Trophoblast cell (in vitro differentiated cells and primary cell): ENCODE measurements around the gene U2AF2.

Source experiments
- DNase-seq, 2 donors: peaks; one replicate each; pipeline ENCODE4 v3.0.0-alpha.2; 2016
- H2AFZ ChIP-seq: 2 replicates; pipeline ENCODE4 v1.6.1; 2013; ENCODE audit warnings: low read length, moderate library complexity, mild to moderate bottlenecking; ENCODE audit not compliant: insufficient read depth, poor library complexity
- H2AK5ac ChIP-seq: 2 replicates; pipeline ENCODE4 v1.6.1; 2013; ENCODE audit warnings: mild to moderate bottlenecking, low read length
- H2BK120ac ChIP-seq: 2 replicates; pipeline ENCODE4 v1.6.1; 2013; ENCODE audit warnings: low read length, mild to moderate bottlenecking, moderate library complexity; ENCODE audit not compliant: insufficient read depth, poor library complexity
- H2BK12ac ChIP-seq: 2 replicates; pipeline ENCODE4 v1.6.1; 2013; ENCODE audit warnings: mild to moderate bottlenecking, low read length, moderate library complexity
- H2BK5ac ChIP-seq: 2 replicates; pipeline ENCODE4 v1.6.1; 2013; ENCODE audit warnings: low read length, low read depth, moderate library complexity, mild to moderate bottlenecking; ENCODE audit not compliant: poor library complexity
- H3K14ac ChIP-seq: 2 replicates; pipeline ENCODE4 v1.6.1; 2013; ENCODE audit warnings: mild to moderate bottlenecking, low read length
- H3K18ac ChIP-seq: 2 replicates; pipeline ENCODE4 v1.6.1; 2013; ENCODE audit warnings: mild to moderate bottlenecking, low read length
- H3K23ac ChIP-seq: 2 replicates; pipeline ENCODE4 v1.6.1; 2013; ENCODE audit warnings: low read length
- H3K27ac ChIP-seq: 2 replicates; pipeline ENCODE4 v1.5.1; 2013; ENCODE audit warnings: low read depth, mild to moderate bottlenecking, inconsistent platforms, low read length, moderate library complexity
- H3K27me3 ChIP-seq: 2 replicates; pipeline ENCODE4 v1.6.1; 2013; ENCODE audit warnings: inconsistent platforms, mild to moderate bottlenecking, low read length, moderate library complexity; ENCODE audit not compliant: insufficient read depth
- H3K36me3 ChIP-seq, 2 experiments: 1 replicate in 1 of 2; 2 replicates in 1 of 2; pipeline ENCODE4 v1.6.1; 2013; ENCODE audit warnings: low read length in 2 of 2, mild to moderate bottlenecking in 2 of 2, moderate library complexity in 1 of 2; ENCODE audit not compliant: insufficient read depth in 2 of 2, control insufficient read depth in 1 of 2
- H3K4ac ChIP-seq: 2 replicates; pipeline ENCODE4 v1.6.1; 2013; ENCODE audit warnings: low read depth, mild to moderate bottlenecking, low read length, moderate library complexity
- H3K4me1 ChIP-seq, 2 experiments: 1 replicate in 1 of 2; 2 replicates in 1 of 2; pipeline ENCODE4 v1.6.1; 2013; ENCODE audit warnings: low read length in 2 of 2, mild to moderate bottlenecking in 2 of 2, moderate library complexity in 1 of 2; ENCODE audit not compliant: insufficient read depth in 2 of 2, control insufficient read depth in 1 of 2
- H3K4me2 ChIP-seq: 2 replicates; pipeline ENCODE4 v1.6.1; 2013; ENCODE audit warnings: inconsistent platforms, mild to moderate bottlenecking, low read length, moderate library complexity
- H3K4me3 ChIP-seq: 2 replicates; pipeline ENCODE4 v1.5.1; 2013; ENCODE audit warnings: mild to moderate bottlenecking, low read depth, low read length, inconsistent platforms
- H3K79me1 ChIP-seq: one replicate; pipeline ENCODE4 v1.6.1; 2013; ENCODE audit warnings: low read length
- H3K79me2 ChIP-seq: 2 replicates; pipeline ENCODE4 v1.6.1; 2013; ENCODE audit warnings: low read length, mild to moderate bottlenecking; ENCODE audit not compliant: control insufficient read depth, insufficient read depth, poor library complexity
- H3K9ac ChIP-seq: 2 replicates; pipeline ENCODE4 v1.6.1; 2013; ENCODE audit warnings: mild to moderate bottlenecking, low read length
- H3K9me3 ChIP-seq: 2 replicates; pipeline ENCODE4 v1.6.1; 2013; ENCODE audit warnings: low read depth, mild to moderate bottlenecking, control low read depth, inconsistent platforms, low read length; ENCODE audit not compliant: insufficient read depth
- H4K12ac ChIP-seq: 2 replicates; pipeline ENCODE4 v1.6.1; 2013; ENCODE audit warnings: low read depth, mild to moderate bottlenecking, low read length, moderate library complexity
- H4K8ac ChIP-seq: 2 replicates; pipeline ENCODE4 v1.6.1; 2013; ENCODE audit warnings: low read depth, mild to moderate bottlenecking, low read length, moderate library complexity
- H4K91ac ChIP-seq: one replicate; pipeline ENCODE4 v1.6.1; 2013; ENCODE audit warnings: low read depth, mild to moderate bottlenecking, low read length, moderate library complexity
- WGBS: extraction: QIAGEN DNeasy Blood & Tissue Kit; methylation state at CpG from one replicate; pipeline ENCODE4 v1.1.7; 2013; ENCODE audit warnings: missing lambda C conversion rate; ENCODE audit not compliant: insufficient read length, insufficient coverage; ENCODE audit errors: extremely low coverage; 5-methylcytosine and 5-hydroxymethylcytosine counted together

Gene U2AF2

GRCh38 chr19:55640043-55640576 is 14.7 kb upstream of the U2AF2 start:
- Histone ChIP-seq H3K4ac (peak overlapping the region; percentile 4), H2BK5ac (peak overlapping the region; percentile 81), H3K4me3 (peak overlapping the region; percentile 73), H3K9ac (peak overlapping the region; percentile 6), H2AK5ac (peak overlapping the region; percentile 91), H3K27ac (peak overlapping the region; percentile 90), H3K14ac (peak overlapping the region; percentile 85), H3K23ac (no peak overlapping the region), H3K4me1 (peaks cover 25 to 33% of the 10 kb centered on the region in 2 experiments), H3K79me1 (peaks cover 23% of the 10 kb centered on the region), H4K12ac (peak overlapping the region; percentile 85), H3K9me3 (no peaks in the 10 kb centered on the region), H3K18ac (peak overlapping the region; percentile 79), H3K36me3 (peaks cover 11 to 15% of the 10 kb centered on the region in 2 experiments), H2BK12ac (no peak overlapping the region), H3K79me2 (peaks cover 28% of the 10 kb centered on the region), H4K91ac (peak overlapping the region; percentile 82), H3K4me2 (peak overlapping the region; percentile 97), H2BK120ac (no peak overlapping the region), H2AFZ (peak overlapping the region; percentile 73), H4K8ac (peak overlapping the region; percentile 85), H3K27me3 (no peaks in the 10 kb centered on the region)
- no CpG with 5 or more reads among the region's 38 CpGs for WGBS
- DNase-seq, result peak; percentile 67 to 69

- Histone ChIP-seq H3K4me2 (peak within 1 kb of the TSS; percentile 97), H3K79me1 (peaks cover 20% of the 10 kb centered on the region), H2BK120ac (peak within 1 kb of the TSS; percentile 74), H3K4me3 (peak within 1 kb of the TSS; percentile 73), H3K4ac (peak within 1 kb of the TSS; percentile 83), H4K12ac (peak within 1 kb of the TSS; percentile 91), H3K27me3 (no peaks in the 10 kb centered on the region), H2AK5ac (peak within 1 kb of the TSS; percentile 91), H4K8ac (peak within 1 kb of the TSS; percentile 89), H3K14ac (peak within 1 kb of the TSS; percentile 91), H3K4me1 (peaks cover 21 to 28% of the 10 kb centered on the region in 2 experiments), H2BK12ac (no peak within 1 kb of the TSS), H3K9ac (peak within 1 kb of the TSS; percentile 77), H3K18ac (peak within 1 kb of the TSS; percentile 79), H3K36me3 (peaks cover 16 to 20% of the 10 kb centered on the region in 2 experiments), H3K23ac (no peak within 1 kb of the TSS), H2BK5ac (peak within 1 kb of the TSS; percentile 81), H2AFZ (peak within 1 kb of the TSS; percentile 73), H3K9me3 (no peaks in the 10 kb centered on the region), H3K79me2 (peaks cover 23% of the 10 kb centered on the region), H3K27ac (peak within 1 kb of the TSS; percentile 90), H4K91ac (peak within 1 kb of the TSS; percentile 90)
- DNase-seq, result peak in 1 of 2 donors; percentile 61
- no CpG with 5 or more reads among the region's 89 CpGs for WGBS
These were observed 14.0 kb upstream of the U2AF2 start, which contains the start of gene ZNF580 for GRCh38 chr19:55640577-55641425. Gene ZNF580, plus strand, starts transcription at chr19:55641002. Its CDS starts 1,507 bp downstream, at chr19:55642509.

GRCh38 chr19:55641426-55642152 is 13.2 kb upstream of the U2AF2 start:
- H3K79me1 ChIP-seq, result peaks cover 20% of the 10 kb centered on the region
- peak overlapping the region; percentile 97 for H3K4me2 ChIP-seq
- no peak overlapping the region for H3K23ac ChIP-seq
- H2AFZ ChIP-seq, result peak overlapping the region; percentile 50
- H3K36me3 ChIP-seq, result peaks cover 16 to 19% of the 10 kb centered on the region in 2 experiments
- no peak for DNase-seq
- H3K27ac ChIP-seq, result peak overlapping the region; percentile 90
- H3K79me2 ChIP-seq, result peaks cover 20% of the 10 kb centered on the region
- H2BK5ac ChIP-seq, result peak overlapping the region; percentile 78
- no peaks in the 10 kb centered on the region for H3K9me3 ChIP-seq
- H4K8ac ChIP-seq, result peak overlapping the region; percentile 89
- H4K12ac ChIP-seq, result peak overlapping the region; percentile 91
- peak overlapping the region; percentile 85 for H3K4me3 ChIP-seq
- H3K27me3 ChIP-seq, result no peaks in the 10 kb centered on the region
- peak overlapping the region; percentile 90 for H4K91ac ChIP-seq
- peak overlapping the region; percentile 74 for H2BK120ac ChIP-seq
- WGBS, result no CpG with 5 or more reads among the region's 25 CpGs
- H3K18ac ChIP-seq, result peak overlapping the region; percentile 50
- H3K14ac ChIP-seq, result peak overlapping the region; percentile 91
- H3K4me1 ChIP-seq, result peaks cover 18 to 23% of the 10 kb centered on the region in 2 experiments
- peak overlapping the region; percentile 45 for H2AK5ac ChIP-seq
- H2BK12ac ChIP-seq, result no peak overlapping the region
- H3K9ac ChIP-seq, result peak overlapping the region; percentile 77
- peak overlapping the region; percentile 83 for H3K4ac ChIP-seq
